H9 (cell line): ENCODE measurements around the gene KCTD17. TPM values are rescaled to one million over a fixed set of nuclear protein-coding genes. Genes with fewer than 3 reads are reported as not detected.
A peak's percentile ranks its signal among the peaks of the same experiment; 100 is the strongest.

Source experiments
- DNase-seq: peaks from one replicate; pipeline ENCODE4 v3.0.0-alpha.2; 2017
- H2AFZ ChIP-seq: one replicate; pipeline ENCODE4 v1.6.1; 2013; ENCODE audit warnings: mild to moderate bottlenecking, low read length, control low read depth, moderate library complexity
- H2AK5ac ChIP-seq: 2 replicates; pipeline ENCODE4 v1.6.1; 2013; ENCODE audit warnings: low read length, control low read depth, mixed read lengths; ENCODE audit not compliant: insufficient read length
- H2BK120ac ChIP-seq: one replicate; pipeline ENCODE4 v1.6.1; 2013; ENCODE audit warnings: low read depth, mild to moderate bottlenecking, low read length, control low read depth, inconsistent platforms; ENCODE audit not compliant: poor library complexity, severe bottlenecking
- H2BK12ac ChIP-seq: 2 replicates; pipeline ENCODE4 v1.6.1; 2013; ENCODE audit warnings: low read length, control low read depth, mixed read lengths, low read depth; ENCODE audit not compliant: insufficient read length
- H2BK15ac ChIP-seq: 2 replicates; pipeline ENCODE4 v1.6.1; 2013; ENCODE audit warnings: low read depth, low read length, control low read depth
- H2BK20ac ChIP-seq: one replicate; pipeline ENCODE4 v1.6.1; 2013; ENCODE audit warnings: low read depth, mild to moderate bottlenecking, low read length, control low read depth, inconsistent platforms; ENCODE audit not compliant: poor library complexity, severe bottlenecking
- H2BK5ac ChIP-seq: 2 replicates; pipeline ENCODE4 v1.6.1; 2013; ENCODE audit warnings: low read length, control low read depth, mixed read lengths; ENCODE audit not compliant: insufficient read length
- H3K14ac ChIP-seq: 2 replicates; pipeline ENCODE4 v1.6.1; 2013; ENCODE audit warnings: low read length, control low read depth; ENCODE audit not compliant: insufficient read depth
- H3K18ac ChIP-seq: 2 replicates; pipeline ENCODE4 v1.6.1; 2013; ENCODE audit warnings: low read depth, mild to moderate bottlenecking, mixed read lengths, low read length, control low read depth; ENCODE audit not compliant: insufficient read length
- H3K23ac ChIP-seq: 2 replicates; pipeline ENCODE4 v1.6.1; 2013; ENCODE audit warnings: low read length, control low read depth, mixed read lengths, low read depth; ENCODE audit not compliant: insufficient read length
- H3K23me2 ChIP-seq: 2 replicates; pipeline ENCODE4 v1.6.1; 2013; ENCODE audit warnings: low read depth, mild to moderate bottlenecking, mixed read lengths, low read length, control low read depth; ENCODE audit not compliant: insufficient read length, poor library complexity, severe bottlenecking
- H3K27ac ChIP-seq: 2 replicates; pipeline ENCODE4 v1.5.1; 2013; ENCODE audit warnings: low read length, control low read depth, mixed read lengths, low read depth; ENCODE audit not compliant: insufficient read length
- H3K27me3 ChIP-seq: 2 replicates; pipeline ENCODE4 v1.6.1; 2013; ENCODE audit warnings: low read length, control low read depth, inconsistent platforms; ENCODE audit not compliant: insufficient read depth
- H3K4ac ChIP-seq: 2 replicates; pipeline ENCODE4 v1.6.1; 2013; ENCODE audit warnings: low read depth, mild to moderate bottlenecking, control low read depth, inconsistent platforms, low read length, moderate library complexity
- H3K4me1 ChIP-seq: 2 replicates; pipeline ENCODE4 v1.6.1; 2013; ENCODE audit warnings: low read length, control low read depth, inconsistent platforms; ENCODE audit not compliant: insufficient read depth
- H3K4me2 ChIP-seq: 2 replicates; pipeline ENCODE4 v1.6.1; 2013; ENCODE audit warnings: low read length, control low read depth, mixed read lengths; ENCODE audit not compliant: insufficient read length, insufficient read depth
- H3K56ac ChIP-seq: 2 replicates; pipeline ENCODE4 v1.6.1; 2013; ENCODE audit warnings: low read depth, mild to moderate bottlenecking, mixed read lengths, low read length, control low read depth; ENCODE audit not compliant: insufficient read length
- H3K79me1 ChIP-seq: 2 replicates; pipeline ENCODE4 v1.6.1; 2013; ENCODE audit warnings: low read depth, mild to moderate bottlenecking, moderate library complexity, low read length, control low read depth, inconsistent platforms; ENCODE audit not compliant: insufficient read depth, poor library complexity, severe bottlenecking
- H3K79me2 ChIP-seq: 2 replicates; pipeline ENCODE4 v1.6.1; 2013; ENCODE audit warnings: low read length, control low read depth, inconsistent platforms; ENCODE audit not compliant: insufficient read depth
- H3K9ac ChIP-seq: 2 replicates; pipeline ENCODE4 v1.6.1; 2013; ENCODE audit warnings: low read length, control low read depth, mixed read lengths; ENCODE audit not compliant: insufficient read length; ENCODE audit errors: extremely low read depth
- H3K9me3 ChIP-seq: one replicate; pipeline ENCODE4 v1.6.1; 2013; ENCODE audit warnings: low read depth, low read length, inconsistent platforms; ENCODE audit not compliant: control insufficient read depth
- H3T11ph ChIP-seq: one replicate; pipeline ENCODE4 v1.6.1; 2013; ENCODE audit warnings: mild to moderate bottlenecking, low read length, control low read depth, inconsistent platforms
- H4K20me1 ChIP-seq: one replicate; pipeline ENCODE4 v1.6.1; 2013; ENCODE audit not compliant: control insufficient read depth, insufficient read length, insufficient read depth
- H4K5ac ChIP-seq: 2 replicates; pipeline ENCODE4 v1.6.1; 2013; ENCODE audit warnings: low read depth, mild to moderate bottlenecking, mixed read lengths, low read length, control low read depth; ENCODE audit not compliant: insufficient read length
- H4K8ac ChIP-seq: replicated peaks from 2 replicates; pipeline ENCODE4 v1.6.1; 2013; ENCODE audit warnings: low read length, control low read depth, mixed read lengths, low read depth; ENCODE audit not compliant: insufficient read length
- H4K91ac ChIP-seq: 2 replicates; pipeline ENCODE4 v1.6.1; 2013; ENCODE audit warnings: low read depth, mild to moderate bottlenecking, moderate library complexity, mixed read lengths, low read length, control low read depth; ENCODE audit not compliant: insufficient read length
- H3K27ac Mint-ChIP-seq, 3 experiments: 2 replicates in 2 of 3; 3 replicates in 1 of 3; pipeline ENCODE4 v1.8.0; 2020 to 2021; ENCODE audit warnings: mixed read lengths in 3 of 3, mild to moderate bottlenecking in 1 of 3, moderate library complexity in 1 of 3
- H3K27me3 Mint-ChIP-seq: 2 replicates; pipeline ENCODE4 v1.8.0; 2021; ENCODE audit warnings: low read depth, mild to moderate bottlenecking, moderate library complexity, mixed read lengths
- H3K36me3 Mint-ChIP-seq, 3 experiments: 2 replicates in 2 of 3; 3 replicates in 1 of 3; pipeline ENCODE4 v1.8.0; 2020 to 2021; ENCODE audit warnings: low read depth in 3 of 3, mixed read lengths in 3 of 3; ENCODE audit not compliant: insufficient read depth in 1 of 3
- H3K4me1 Mint-ChIP-seq, 2 experiments: 2 replicates each; pipeline ENCODE4 v1.8.0; 2020; ENCODE audit warnings: mixed read lengths in 2 of 2
- H3K4me3 Mint-ChIP-seq, 2 experiments: 2 replicates in 1 of 2; 3 replicates in 1 of 2; pipeline ENCODE4 v1.8.0; 2020 to 2021; ENCODE audit warnings: mild to moderate bottlenecking in 2 of 2, mixed read lengths in 2 of 2, moderate library complexity in 1 of 2
- H3K9me3 Mint-ChIP-seq, 2 experiments: 2 replicates in 1 of 2; 3 replicates in 1 of 2; pipeline ENCODE4 v1.8.0; 2020; ENCODE audit warnings: mild to moderate bottlenecking in 2 of 2, mixed read lengths in 2 of 2, moderate library complexity in 1 of 2
- WGBS: extraction: QIAGEN DNeasy Blood & Tissue Kit; methylation state at CpG from one replicate; pipeline ENCODE4 v1.1.7; 2013; ENCODE audit warnings: missing lambda C conversion rate, low lambda C conversion rate, mixed read lengths; ENCODE audit not compliant: insufficient read length; ENCODE audit errors: extremely low coverage; 5-methylcytosine and 5-hydroxymethylcytosine counted together
- total RNA-seq: library from RNA; stranded (reverse); gene quantifications from 2 replicates; pipeline ENCODE4 v1.2.1, GENCODE V29; 2021
- TF ChIP-seq, protein P1 (sequence below): fragments of 200-600 bp; sonication (generic); conservative IDR thresholded peaks from 3 replicates; pipeline ENCODE4 v1.8.0; 2021; ENCODE audit warnings: antibody characterized with exemption, mild to moderate bottlenecking

KCTD17 gene
- total RNA-seq, 1 experiment from 2014 or later = 34.1 TPM

GRCh38 chr22:37015587-37015878 lies 36.0 kb upstream of the KCTD17 start:
- Histone ChIP-seq H2BK120ac (no peak overlapping the region), H4K91ac (no peak overlapping the region), H3K79me2 (peaks cover 2% of the 10 kb centered on the region; the same call in 1 of the 2 replicates), H2BK20ac (no peak overlapping the region), H2BK5ac (no peak overlapping the region), H2AFZ (no peak overlapping the region), H3K18ac (no peak overlapping the region), H3K9ac (no peak overlapping the region), H3K9me3 (no peaks in the 10 kb centered on the region), H4K8ac (no peak overlapping the region), H3K4me2 (no peak overlapping the region), H3K4ac (no peak overlapping the region), H4K20me1 (peaks cover 3% of the 10 kb centered on the region), H3K23ac (no peak overlapping the region), H3K23me2 (peaks cover 3% of the 10 kb centered on the region), H3K79me1 (no peaks in the 10 kb centered on the region), H3K27ac (no peak overlapping the region), H3T11ph (no peak overlapping the region), H3K27me3 (no peaks in the 10 kb centered on the region), H3K4me1 (peaks cover 6% of the 10 kb centered on the region; the same call in 1 of the 2 replicates), H2BK12ac (no peak overlapping the region), H4K5ac (no peak overlapping the region), H3K56ac (no peak overlapping the region), H2BK15ac (no peak overlapping the region), H2AK5ac (no peak overlapping the region), H3K14ac (no peak overlapping the region)
- no peak overlapping the region for H3K4me3 Mint-ChIP-seq
- H3K9me3 Mint-ChIP-seq = no peaks in the 10 kb centered on the region
- peaks cover 19 to 21% of the 10 kb centered on the region in 2 experiments for H3K4me1 Mint-ChIP-seq
- peaks cover 5 to 14% (median 13%) of the 10 kb centered on the region in 3 experiments; a peak in 6 of 7 replicates for H3K36me3 Mint-ChIP-seq
- no peak overlapping the region; a peak in 3 of 7 replicates for H3K27ac Mint-ChIP-seq
- WGBS = no CpG with 5 or more reads among the region's 4 CpGs
- DNase-seq = no peak
- TF ChIP-seq, protein P1, sequence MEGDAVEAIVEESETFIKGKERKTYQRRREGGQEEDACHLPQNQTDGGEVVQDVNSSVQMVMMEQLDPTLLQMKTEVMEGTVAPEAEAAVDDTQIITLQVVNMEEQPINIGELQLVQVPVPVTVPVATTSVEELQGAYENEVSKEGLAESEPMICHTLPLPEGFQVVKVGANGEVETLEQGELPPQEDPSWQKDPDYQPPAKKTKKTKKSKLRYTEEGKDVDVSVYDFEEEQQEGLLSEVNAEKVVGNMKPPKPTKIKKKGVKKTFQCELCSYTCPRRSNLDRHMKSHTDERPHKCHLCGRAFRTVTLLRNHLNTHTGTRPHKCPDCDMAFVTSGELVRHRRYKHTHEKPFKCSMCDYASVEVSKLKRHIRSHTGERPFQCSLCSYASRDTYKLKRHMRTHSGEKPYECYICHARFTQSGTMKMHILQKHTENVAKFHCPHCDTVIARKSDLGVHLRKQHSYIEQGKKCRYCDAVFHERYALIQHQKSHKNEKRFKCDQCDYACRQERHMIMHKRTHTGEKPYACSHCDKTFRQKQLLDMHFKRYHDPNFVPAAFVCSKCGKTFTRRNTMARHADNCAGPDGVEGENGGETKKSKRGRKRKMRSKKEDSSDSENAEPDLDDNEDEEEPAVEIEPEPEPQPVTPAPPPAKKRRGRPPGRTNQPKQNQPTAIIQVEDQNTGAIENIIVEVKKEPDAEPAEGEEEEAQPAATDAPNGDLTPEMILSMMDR = 0 out of 3 replicates have a peak, but pooled peaks have one; percentile 10
- H3K27me3 Mint-ChIP-seq = no peaks in the 10 kb centered on the region; the same call in 1 of the 2 replicates
